Activated T-cell treated with anti-CD3 and anti-CD28 coated beads, Interleukin-2, amount 50 U/mL, for 48 hours (primary cell): Measurements from ENCODE around the gene KIF25.

Experiments
- DNase-seq, 2 experiments: peaks; one replicate each; pipeline ENCODE4 v3.0.0-alpha.2; 2020

The KIF25 gene, protein sequence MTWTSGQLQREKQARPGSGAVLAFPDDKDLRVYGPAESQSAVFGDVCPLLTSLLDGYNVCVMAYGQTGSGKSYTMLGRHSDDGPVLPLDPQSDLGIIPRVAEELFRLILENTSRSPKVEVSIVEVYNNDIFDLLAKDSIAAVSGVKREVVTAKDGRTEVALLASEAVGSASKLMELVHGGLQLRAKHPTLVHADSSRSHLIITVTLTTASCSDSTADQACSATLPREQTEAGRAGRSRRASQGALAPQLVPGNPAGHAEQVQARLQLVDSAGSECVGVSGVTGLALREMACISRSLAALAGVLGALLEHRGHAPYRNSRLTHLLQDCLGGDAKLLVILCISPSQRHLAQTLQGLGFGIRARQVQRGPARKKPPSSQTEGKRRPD

DNA sequence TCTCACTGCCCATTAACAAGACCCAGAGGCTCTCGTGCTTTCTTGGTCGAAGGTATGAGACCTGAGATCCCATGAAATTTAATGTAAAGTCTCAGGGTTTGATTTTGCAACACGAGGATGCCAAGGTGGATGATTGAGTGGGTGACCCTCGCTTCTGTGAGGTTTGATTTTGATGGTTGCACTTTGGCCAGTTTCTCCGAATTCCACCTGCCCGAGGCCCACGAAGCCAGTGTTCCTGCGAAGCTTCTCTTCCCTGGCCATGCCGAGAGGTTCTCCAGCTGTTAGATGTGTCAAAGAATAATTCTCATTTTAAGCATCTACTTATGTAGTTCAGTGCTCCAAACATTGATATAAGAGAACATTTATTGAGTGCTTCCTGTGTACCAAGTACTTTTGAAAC, at the start of gene KIF25:
KIF25 (plus strand) TSS at position 30 of the 400 bp plus-strand sequence. CDS start 31,915 bp downstream, outside the sequence.
- no peak for DNase-seq

DNA sequence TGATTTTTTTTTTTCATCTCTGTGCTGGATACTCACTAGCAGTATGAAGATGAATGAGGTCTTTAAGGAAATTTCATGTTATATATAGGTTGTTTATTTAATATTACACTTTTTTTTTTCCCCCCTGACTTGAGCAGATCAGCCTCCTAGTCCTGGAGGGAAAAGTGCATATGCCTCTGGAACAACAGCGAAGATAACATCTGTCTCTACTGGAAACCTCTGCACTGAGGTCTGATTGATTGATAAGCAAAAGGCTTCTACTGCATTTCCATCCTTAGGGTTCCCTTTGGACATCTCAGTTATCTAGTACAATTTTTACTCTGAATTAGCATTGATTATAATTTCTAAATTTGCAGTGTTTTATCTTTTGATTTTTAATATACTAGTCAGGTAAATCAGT, 49.8 kb upstream of the KIF25 start:
- no peak for DNase-seq

DNA sequence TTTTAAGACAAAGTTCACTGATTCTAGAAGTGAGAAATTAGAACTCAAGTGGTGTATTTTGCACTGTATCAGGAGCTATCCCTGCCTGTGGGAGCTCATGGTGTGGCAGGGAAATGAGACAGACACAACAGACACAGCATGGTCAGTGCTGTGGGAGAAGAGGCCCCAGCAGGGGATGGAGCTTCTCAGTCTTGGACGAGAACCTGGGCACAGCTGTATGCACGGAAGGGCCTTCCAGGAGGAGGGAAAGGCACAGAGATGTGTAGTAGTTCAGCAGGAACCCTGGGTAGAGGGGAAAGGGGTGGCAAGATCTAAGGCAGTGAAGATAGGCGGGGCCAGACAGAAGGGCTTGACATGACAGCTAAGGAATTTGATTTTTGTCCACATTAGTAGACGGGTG, 48.8 kb upstream of the KIF25 start:
- DNase-seq: no peak

DNA sequence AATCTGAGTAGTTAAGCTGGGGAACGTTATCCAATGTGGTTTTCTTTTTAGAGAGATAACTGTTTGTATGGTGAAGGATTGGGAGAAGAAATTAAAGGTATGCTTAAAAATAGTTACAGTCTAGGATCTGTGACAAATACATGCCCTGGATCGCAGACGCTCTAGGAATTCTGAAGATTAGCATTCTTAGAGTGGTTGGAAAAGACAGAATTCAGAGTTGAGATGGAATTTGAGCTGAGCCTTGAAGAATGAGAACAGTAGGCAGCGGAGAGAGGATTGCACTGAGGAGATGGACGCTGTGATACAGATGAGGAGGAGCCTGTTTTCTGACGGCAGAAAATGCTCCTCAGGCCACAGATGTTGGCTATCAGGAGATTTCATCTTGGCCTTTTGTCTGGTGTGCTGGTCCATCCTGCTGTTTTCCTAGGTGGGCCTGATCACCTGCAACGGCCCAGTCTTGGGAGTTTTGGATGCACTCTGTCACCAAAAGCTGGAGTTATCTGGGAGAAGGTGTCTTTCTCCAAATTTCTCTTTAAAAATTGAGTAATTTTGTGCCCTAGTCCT, 48.3 kb upstream of the KIF25 start:
- DNase-seq: no peak

DNA sequence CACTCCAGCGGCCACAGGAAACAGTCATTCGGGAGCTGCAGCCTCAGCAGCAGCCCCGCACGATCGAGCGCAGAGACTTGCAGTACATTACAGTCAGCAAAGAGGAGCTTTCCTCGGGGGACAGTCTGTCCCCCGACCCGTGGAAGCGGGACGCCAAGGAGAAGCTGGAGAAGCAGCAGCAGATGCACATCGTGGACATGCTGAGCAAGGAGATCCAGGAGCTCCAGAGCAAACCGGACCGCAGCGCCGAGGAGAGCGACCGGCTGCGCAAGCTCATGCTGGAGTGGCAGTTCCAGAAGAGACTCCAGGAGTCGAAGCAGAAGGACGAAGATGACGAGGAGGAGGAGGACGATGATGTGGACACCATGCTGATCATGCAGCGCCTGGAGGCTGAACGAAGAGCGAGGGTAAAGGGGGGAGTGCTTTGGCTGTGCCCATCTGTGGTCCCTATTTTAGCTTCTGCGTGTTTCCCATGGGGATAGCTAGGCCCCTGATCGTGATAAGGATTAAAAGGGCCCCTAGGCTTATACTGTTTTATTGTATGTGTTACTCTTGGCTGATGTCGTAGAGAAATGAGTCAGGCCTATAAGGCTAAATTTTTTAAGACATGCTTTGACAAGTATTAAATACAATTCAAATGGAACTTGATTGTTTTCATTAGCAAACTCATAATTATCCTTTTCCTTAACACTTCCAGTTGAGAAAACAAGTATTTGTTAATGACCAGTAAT, 45.5 kb upstream of the KIF25 start:
- no peak for DNase-seq

DNA sequence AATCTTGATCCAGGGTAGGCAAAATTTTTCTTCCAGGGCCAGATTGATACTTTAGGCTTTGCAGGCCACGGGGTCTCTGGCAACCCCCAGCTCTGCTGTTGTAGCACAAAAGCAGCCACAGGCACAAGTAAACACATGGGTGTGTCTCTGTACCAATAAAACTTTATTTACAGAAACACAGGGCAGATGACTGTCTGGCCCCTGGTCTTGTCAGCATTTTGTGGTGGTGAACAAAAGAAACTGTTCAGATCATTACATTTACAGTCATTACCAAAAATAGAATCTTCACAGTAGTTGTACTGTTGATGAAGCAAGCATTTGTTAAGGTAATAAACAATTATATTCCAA, 45.0 kb upstream of the KIF25 start:
- DNase-seq: no peak

DNA sequence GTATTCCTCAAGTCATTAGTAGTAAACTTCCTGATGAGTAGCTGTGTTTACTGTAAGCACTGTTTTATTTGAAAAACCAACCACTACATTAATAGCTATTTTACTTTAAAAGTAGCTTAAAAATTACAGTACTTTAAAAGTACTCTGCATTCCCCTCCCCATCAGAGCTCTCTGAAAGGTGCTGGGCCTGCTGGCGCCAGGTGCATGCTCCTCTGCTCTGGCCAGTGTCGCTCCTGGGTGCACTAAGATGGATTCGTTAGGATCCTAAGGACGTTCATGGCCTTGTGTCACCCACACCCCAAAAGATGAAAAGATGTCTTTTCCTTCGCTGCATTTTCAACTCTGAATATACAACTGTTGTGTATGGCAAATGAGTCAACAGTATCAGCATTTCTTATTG, 43.9 kb upstream of the KIF25 start:
- no peak for DNase-seq

DNA sequence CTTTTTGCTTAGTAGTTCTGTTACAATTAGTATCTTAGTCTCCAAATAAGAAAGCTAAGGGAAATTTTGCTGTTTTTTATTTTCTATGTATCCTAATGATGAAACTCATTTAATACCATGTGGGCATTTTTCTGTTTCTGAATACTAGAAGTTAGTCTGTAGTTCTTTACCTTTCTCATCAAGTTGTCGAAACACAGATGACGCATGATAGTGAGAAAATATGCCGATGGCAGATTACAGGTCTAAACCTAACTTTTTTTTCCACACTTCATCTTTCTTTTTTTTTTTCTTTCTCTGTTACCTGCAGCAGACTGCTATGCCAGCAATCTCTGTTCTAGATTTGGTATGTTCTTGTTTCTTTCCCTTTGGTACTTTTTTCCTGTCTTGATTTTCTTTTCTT, 43.3 kb upstream of the KIF25 start:
- DNase-seq: no peak

DNA sequence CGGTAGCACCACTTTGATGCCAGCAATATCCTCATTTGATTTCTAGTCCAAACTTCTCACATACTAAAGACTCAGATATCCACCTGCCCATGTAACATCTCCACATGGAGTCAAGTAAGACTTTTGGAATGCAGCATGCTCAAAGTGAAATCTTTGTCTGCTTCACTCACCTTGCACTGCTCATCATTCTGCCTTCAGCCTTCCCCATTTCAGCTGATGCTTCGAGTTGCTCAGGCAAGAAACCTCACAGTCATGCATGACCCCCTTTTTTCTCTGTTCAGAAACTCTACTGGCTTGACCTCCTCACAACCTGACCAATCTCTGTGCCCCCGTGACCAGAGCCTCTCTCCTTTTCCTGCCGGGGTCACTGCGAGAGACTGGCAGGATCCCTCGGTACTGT, 41.0 kb upstream of the KIF25 start:
- DNase-seq: no peak

DNA sequence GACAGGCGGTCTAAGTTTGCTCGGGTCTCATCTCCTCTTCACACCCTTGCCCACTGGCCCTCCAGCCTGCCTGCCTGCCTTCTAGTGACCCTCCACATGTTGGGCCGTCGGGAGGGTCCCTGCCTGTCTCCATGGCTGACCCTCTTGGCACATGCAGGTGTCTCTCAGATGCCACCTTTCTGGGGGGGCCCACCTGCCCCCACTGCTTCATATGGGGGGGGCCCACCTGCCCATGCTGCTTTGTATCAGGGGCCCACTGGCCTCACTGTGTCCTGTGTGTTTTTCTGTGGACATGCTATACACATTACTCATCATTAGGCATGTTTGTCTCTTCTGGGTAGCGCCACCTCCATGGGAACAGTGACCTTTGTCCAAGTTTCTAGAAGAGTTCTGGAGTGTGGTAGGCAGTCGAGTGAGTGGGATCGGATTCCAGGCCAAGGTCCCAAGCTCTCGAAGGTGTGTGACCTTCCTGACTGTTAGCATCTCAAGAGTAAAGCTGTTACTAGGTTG, 40.4 kb upstream of the KIF25 start:
- DNase-seq: no peak

DNA sequence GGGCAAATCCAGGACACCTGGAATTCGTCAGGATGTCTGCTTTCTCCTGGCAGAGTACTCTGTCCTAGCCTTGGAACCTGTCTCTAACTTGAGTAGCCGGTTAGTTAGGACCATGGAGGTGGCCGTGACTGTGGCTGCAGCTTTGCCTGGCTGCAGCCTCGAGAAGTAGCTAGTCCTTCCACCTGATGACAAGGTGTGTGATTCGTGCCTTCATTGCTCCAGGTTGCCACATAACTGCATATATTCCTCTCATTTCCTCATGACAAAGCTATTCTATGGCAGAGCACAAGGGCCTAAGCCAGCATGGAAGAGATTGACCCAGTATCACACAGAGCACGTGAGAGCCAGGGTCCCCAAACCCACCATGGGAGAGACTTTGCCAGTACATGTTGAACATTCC, 39.8 kb upstream of the KIF25 start:
- no peak for DNase-seq

DNA sequence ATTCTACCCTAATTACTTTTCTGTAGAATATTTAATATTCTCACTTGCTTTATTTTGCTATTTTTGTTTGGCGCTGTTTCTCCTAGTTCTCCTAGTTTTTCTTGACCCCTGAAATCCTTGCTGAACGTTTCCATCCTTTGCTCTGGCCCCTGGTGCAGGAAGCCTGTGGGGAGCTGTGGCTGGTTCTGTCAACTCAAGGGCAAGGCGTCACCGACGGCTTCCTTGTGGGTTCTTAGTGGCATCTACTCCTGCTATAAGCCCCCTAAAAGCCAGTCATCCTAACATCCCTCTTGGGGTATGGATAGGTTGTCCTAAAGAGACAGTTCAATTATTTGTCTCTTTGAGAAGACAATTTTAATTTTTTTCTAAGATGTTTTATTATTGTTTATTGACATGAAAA, 36.9 kb upstream of the KIF25 start:
- no peak for DNase-seq

DNA sequence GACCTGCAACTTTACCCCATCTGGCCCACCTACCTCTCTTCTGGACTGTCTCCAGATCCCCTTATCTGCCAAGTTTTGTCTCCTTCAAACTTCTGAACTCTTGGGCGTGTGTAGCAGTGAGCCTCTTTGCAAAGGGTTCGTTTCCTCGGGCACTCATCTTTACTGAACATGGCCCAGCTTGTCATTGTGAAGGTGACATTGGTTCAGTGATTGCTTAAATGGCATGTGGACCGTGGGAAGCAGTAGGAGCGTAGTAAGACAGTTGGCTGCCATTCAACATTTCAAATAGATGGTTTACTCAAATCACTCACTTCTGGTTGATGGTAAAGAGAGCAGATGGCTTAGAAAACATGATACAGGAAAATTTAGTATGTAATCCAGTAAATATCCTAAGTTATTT, 34.8 kb upstream of the KIF25 start:
- no peak for DNase-seq

DNA sequence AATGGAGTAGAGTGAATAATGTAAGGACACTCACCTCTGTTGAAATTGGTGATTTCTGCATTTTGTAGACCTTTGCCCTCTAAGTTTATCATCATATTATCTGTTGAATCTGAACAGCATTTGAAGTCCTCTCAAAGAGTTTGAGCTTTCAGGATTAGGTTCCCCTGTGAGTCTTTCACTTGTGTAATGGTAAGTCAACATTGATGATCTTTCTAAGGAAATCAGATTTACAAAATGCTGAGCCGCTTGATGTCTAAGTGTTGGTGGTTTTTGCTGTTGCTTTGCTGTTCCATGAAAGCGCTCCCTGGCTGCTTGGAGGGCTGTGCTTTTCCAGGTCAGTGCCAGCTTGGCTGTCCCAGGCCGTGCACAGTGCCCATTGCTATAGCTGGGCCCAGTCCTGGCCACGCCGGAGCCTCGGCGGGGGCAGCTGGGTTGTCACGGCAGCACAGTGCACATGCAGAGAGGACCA, 33.8 kb upstream of the KIF25 start:
- DNase-seq: no peak

DNA sequence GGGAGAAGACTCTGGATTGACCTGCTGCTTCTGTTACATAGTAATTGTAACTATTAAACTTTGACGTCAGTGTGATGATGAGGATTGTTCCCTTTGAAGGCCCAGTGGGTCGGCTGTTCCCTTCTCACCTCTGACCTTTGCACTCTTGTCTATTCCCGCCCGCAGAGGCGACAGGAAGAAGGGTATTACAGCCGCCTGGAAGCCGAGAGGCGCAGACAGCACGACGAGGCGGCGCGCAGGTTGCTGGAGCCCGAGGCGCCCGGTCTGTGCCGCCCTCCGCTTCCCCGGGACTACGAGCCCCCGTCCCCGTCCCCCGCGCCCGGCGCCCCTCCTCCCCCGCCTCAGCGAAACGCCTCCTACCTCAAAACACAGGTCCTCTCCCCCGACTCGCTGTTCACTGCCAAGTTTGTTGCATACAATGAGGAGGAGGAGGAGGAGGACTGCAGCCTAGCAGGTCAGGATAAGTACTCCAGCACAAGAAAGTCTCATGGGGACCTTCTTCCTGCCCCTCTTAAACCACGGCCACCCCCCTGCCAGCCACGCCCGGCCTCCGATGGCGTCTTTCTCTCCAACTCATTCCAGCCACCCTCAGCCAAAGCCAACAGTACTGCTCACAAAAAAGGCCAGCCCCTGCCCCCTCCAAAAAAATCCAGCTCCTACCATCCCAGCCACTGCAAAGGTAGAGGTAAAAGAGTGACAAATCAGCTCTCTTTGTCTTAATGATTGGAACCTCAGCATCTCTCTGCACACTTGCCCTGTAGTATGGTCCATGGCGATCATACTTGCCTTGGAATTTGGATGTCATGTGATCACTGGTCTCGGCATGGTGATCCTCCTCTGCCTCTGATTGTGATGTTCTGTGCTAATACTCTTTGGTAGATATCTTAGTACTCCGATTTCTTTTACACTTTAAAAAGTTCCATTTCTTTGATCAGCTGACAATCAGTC, 31.6 kb upstream of the KIF25 start:
- DNase-seq: no peak

DNA sequence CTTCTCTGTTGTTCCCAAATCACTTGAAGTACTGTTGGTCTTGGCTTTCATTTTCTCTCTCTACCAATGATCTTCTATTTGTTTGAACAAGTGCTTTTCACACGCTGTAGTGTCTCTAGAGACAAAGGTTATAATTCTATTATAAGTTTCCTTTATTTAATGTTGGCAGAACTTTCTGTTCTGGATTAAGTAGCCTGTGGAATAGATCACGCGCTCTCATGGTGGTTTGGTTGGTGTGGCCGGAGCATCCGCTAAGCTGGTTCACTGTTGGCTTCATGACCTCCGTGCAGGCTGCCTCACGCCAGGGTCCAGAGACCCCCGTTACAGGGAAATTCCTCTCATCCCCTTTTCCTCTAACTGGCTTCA, 30.9 kb upstream of the KIF25 start:
- DNase-seq: no peak

DNA sequence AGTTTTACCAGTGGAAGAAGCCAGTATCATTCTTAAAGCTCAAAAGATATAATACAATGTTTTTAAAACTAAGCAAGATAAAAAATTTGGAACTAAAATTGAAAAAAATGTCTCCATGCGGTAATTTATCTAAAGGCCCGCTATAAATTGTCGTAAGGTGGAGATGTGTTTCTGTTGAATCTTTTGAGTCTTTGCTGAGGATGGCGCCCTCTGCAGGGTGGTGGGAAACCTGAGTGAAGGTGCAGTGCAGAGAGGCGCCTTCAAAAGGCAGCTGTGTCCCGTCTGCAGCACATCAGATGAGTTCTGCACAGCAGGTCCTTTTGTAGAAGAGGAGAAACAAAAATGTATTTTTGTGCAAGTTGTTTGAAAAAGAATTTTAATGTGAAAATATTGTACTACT, 29.4 kb upstream of the KIF25 start:
- peak; percentile 48 to 58 for DNase-seq

DNA sequence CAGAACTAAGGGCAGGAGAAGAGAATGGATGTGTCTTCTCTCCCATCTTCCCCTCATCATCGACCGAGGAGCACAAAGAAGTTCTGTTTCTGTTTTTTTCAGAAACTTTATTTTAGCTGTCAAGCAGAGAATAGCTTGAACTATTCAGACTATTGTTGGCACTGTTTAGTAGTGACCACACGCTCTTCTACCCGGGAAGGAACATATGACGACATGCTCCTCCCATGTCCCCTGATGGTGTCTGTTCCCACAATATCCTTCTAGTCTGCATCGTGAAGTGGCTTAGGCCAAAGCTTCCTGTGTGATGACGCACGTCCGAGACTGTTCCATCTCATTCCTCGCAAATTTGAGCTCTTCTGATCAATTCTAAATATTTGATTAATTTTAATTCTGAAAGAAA, 27.2 kb upstream of the KIF25 start:
- DNase-seq: no peak

DNA sequence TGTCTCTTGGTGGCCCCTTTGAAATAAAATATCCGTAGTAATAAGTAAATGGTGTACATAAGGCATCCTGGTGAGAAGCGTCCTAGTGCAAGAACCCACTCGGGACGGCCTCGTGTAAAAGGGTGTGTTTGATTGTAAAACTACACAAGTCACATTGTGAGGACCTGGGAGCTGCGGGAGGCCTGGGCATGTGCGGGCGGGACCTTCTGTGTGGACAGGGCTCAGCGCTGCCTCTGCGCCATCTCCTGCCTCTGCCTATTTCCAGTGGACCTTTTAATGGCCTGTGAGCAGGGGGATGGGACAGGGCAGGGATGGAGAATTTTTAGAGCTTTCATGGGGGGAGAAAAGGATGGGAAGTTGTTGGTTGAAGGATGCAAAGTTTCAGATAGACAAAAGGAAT, 25.3 kb upstream of the KIF25 start:
- DNase-seq: no peak

DNA sequence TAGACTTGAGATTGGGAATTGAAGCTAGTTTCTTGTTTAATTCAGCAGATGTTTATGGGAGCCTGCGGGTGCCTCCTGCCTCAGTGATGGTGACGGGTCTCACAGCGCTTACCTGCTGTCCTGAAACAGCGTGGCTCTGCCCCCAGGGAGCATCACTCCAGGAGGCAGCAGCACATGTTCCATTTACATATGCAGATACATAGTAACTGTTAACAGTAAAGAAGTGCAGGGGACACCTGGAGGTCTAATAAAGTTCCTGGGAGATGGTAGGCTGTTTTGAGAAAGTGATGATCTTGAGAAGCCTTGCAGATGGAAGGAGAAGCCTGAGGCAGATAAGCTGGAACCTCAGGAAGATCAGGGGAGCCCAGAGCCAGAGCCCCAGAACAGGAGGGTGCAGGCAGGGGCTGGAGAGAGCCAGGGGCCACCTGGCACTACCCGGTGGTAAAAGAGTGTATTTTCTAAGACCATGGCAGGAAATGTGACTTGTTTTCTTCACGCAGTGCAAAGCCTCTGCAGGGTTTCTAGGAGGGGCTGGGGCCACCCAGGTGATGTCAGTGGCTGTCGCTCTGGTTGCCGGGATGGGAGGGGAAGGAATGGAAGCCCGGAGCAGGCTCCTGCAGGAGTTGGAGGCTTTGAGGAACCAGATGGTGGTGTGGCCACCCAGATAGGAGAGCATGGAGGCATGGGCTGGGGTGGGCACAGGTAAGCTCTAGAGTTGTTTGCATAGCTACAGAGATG, 24.2 kb upstream of the KIF25 start:
- no peak for DNase-seq

DNA sequence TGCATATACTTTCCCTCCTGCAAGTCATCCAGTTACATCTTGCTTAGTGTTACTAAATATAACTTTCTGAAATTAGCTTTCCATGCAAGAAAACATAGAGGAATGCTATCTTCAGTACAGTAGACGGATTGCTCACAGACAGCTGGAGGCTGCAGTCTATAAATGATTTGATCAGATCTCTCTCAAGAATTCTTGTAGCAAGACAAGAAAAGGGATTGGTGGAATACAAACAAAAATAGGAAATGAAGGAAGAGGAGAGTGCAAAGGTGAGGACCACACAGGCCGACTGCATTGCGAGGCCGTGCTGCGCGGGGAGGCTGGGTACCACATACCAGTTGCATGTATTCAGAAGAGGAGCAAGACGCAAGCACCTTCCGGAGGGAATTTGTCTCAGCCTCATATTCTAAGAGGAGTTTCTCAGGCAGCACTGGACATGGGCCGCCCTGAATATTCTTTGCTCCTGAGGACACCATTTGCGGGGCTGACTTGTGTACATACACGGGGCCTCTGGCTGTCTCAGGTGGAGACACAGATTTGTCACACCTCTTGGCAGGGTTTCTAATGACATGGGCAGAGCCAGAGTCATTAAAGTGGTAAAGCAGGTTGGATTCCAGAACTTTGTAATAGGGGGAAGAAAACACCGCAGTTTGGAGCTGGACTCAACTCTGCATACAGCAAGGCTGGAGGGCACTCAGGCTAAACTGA, 22.7 kb upstream of the KIF25 start:
- no peak for DNase-seq

DNA sequence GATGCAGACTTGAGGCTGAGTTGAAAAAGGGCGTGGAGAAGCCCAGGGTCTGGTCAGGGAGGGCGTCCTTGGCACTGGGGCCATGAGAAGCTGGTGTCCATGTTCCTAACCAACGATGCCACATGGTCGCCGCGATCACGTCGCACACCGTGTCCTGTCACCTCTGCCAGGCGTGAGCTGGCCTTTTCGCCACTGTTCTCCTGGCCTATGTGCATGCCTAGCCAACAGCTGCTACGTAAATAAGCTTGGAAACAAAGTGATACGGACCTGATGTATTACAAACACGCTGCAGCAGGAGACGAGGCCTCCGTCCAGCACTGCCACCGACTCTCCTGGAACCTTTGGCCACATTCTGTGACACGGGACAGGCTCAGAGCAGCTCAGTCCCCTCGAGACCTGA, 22.0 kb upstream of the KIF25 start:
- DNase-seq: no peak
